Umbilical cord (tissue), 2 donors: ENCODE data around the gene NFASC. TPM values are rescaled to one million over a fixed set of nuclear protein-coding genes. Genes with fewer than 3 reads are reported as not detected.

ENCODE experiments used
- DNase-seq: peaks from one replicate; pipeline ENCODE4 v3.0.0-alpha.2; 2015; ENCODE audit warnings: low spot score
- total RNA-seq: library from RNA; depleted of rRNA; stranded (reverse); fragments of >200 nt; gene quantifications from one replicate; pipeline ENCODE4 v1.2.3, GENCODE V29; 2014; ENCODE audit warnings: low replicate concordance; ENCODE audit not compliant: insufficient read depth

The NFASC gene
- total RNA-seq, 1 donor from 2014 or later, result 6.0 TPM

DNA sequence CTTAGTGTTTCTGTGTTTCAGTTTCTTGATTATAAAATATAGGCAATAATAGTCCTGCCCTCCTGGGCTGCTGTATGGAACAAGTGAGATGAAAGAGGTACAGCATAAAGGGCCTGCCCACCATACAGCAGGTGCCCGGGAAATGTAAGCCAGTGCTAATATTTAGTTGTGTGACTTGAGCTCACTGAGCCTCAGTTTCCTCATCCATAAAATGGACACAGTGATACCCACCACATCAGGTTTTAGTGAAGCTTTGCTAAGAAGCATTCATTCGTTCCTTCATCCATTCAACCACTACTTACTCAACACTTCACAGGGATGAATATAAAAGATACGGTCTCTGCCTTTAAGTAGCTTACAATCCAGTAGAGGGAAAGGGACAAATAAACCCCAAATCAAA, 192.2 kb downstream of the NFASC start:
- DNase-seq, result no peak

DNA sequence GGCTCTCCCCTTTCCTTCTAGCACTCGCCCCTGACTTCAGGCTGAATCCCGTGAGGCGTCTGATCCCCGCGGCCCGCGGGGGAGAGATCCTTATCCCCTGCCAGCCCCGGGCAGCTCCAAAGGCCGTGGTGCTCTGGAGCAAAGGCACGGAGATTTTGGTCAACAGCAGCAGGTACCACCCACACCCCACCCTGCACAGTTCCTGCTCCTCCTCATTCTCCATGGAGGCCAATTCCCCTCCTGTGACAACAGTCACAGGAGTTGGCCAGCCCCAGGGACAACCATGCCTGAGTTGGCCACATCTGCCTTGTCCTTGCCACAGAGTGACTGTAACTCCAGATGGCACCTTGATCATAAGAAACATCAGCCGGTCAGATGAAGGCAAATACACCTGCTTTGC, 193.6 kb downstream of the NFASC start:
- DNase-seq, result no peak

DNA sequence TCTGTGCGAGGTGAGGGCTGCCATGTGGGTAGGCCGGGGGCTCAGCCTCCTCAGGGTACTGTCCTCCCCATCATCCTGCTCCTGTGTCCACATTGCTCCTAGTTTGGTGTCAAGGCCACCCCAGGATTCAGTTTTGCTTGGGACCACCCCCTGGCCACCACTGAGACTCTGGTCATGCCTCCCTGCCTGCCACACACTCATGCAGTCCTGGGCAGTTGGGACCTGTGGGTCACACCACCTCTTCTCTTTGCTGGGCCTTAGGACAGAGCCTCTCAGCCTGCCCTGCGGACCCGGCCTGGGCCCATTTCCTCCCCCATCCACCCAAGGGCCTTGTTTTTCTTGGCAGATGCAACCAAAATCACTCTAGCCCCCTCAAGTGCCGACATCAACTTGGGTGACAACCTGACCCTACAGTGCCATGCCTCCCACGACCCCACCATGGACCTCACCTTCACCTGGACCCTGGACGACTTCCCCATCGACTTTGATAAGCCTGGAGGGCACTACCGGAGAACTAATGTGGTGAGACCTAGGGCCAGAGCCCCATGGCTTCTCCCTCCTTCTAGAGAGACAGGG, 194.2 kb downstream of the NFASC start:
- no peak for DNase-seq

DNA sequence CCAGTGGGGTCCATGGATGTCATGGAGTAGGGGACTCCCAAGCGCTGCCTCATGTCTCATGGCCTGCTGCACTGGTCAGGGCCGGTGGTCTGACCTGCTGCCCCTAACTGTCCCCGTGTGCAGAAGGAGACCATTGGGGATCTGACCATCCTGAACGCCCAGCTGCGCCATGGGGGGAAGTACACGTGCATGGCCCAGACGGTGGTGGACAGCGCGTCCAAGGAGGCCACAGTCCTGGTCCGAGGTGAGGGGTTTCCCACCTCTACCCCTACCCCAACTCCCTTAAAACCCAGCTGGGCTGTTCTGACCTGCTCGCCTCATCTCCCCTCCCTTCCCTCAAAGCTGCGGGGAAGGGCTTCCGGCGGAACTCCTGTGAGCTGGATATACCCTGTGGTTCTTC, 195.0 kb downstream of the NFASC start:
- no peak for DNase-seq

DNA sequence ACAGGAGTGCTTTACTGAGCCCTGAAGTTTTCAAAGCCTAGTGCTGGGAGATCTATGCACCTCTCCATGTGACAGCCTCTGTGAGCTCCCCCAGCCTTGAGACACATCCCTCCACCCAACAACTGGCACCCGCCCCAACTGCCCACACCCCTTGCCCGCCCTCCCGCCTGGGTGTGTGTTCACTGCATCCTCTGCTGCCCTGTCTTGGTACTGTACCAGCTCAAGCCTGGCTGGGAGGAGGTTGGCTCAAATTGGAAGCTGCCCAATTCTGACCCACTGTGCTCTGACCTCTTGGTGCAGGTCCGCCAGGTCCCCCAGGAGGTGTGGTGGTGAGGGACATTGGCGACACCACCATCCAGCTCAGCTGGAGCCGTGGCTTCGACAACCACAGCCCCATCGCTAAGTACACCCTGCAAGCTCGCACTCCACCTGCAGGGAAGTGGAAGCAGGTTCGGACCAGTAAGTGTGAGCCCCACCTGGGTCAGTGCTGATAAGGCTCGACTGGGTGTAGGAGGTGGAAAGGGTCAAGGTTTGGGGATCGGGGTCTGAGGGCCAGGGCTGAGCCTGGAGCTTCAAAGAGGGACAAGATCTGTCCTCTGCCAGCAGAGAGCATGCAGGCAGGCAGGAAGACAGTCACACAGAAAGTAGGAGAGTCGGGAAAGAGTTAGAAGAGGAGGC, 195.6 kb downstream of the NFASC start:
- no peak for DNase-seq

DNA sequence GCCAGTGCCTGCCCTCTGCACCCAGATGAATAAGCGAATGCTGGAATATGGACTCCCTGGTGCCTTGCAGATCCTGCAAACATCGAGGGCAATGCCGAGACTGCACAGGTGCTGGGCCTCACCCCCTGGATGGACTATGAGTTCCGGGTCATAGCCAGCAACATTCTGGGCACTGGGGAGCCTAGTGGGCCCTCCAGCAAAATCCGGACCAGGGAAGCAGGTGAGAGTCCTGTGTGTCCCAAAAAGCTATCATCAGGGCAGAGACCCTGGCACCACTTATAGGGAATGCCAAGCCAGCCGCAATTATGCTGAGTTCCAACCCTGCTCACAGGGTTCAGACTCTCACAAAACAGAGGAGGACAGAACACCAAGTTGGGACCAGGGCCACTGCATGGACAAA, 196.4 kb downstream of the NFASC start:
- DNase-seq, result no peak

DNA sequence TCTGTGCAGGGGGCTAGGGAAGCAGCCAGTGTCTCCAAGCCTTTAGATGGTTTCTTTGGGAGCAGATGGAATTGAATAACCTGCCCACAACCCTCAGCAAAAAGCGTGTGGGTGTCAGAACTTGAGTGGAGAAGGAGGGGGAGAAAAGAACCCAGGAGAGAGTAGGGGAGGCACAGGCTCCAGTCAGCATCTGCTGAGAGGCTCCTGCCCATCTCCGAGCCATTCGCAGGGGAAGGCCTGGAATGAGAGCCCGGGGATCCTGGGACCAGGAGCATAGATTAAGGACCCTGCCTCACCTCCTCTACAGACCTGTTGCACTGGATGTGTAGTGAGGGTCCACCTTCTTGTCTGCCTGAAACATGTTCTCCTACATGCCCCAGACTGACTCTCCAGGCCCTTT, 197.3 kb downstream of the NFASC start:
- DNase-seq, result no peak

DNA sequence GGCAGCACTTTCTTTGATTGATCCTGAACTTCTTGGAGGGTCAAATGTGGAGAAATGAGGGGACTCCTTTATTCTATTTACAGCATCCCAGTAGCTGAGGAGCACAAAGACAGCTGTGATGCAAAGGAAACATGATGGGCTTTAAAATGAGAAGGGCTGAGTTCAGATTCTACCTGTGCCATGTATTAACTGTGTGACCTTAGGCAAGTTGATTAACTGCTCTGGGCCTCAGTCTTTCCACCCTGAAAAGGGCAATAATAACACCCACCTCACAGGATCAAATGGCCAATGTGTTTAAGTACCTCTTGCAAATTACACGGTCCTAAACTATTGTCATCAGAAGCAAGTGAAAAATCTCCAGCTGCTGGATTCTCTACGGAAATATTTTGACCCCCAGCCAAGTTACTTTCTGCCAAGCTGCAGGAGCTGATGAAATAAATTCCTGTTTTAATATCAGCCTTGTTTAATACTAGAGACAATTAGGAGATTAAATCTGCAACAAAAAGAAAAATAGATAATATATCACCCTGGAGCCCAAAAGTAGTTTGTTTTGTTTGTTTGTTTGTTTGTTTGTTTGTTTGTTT, 197.9 kb downstream of the NFASC start:
- DNase-seq, result no peak

DNA sequence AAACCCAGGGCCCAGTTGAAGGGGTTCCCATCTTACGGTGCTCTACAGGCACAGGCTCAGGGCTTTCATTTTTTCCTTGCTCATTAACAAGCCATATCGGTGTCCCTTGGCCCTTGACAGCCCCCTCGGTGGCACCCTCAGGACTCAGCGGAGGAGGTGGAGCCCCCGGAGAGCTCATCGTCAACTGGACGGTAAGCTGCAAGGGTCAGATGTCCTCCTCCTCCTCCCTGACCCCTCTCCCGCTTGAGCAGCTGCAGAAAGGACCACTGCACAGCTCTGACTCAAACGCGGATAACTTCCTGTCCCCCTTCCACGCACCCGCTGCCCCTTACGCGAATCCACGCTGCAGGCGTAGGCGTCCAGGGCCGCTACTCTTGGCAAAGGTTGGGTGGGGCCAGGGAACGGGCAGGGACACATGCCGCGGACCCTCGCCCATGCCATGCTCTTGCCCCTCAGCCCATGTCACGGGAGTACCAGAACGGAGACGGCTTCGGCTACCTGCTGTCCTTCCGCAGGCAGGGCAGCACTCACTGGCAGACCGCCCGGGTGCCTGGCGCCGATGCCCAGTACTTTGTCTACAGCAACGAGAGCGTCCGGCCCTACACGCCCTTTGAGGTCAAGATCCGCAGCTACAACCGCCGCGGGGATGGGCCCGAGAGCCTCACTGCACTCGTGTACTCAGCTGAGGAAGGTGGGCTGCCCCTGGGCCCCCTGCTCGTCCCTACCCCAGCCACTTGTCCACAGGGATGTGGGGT, 198.9 kb downstream of the NFASC start:
- no peak for DNase-seq

DNA sequence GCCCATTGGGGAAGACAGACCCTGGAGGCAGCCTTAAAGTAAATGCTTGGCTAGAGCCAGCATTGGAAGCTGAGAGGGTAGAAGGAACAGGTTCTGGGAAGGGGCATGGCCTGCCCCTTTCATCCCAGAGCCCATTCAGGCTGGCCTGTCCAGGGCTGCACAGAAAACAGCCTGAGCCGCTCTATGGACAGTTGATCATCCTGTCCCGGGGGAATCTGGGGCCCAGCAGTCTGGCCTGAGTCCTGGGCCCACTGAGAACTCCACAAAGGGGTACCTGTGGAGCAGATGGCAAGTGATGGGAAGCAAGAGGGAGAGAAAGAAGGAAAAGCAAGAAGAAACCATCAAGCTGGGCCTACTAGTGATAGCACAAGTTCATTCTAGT, 200.4 kb downstream of the NFASC start:
- no peak for DNase-seq

DNA sequence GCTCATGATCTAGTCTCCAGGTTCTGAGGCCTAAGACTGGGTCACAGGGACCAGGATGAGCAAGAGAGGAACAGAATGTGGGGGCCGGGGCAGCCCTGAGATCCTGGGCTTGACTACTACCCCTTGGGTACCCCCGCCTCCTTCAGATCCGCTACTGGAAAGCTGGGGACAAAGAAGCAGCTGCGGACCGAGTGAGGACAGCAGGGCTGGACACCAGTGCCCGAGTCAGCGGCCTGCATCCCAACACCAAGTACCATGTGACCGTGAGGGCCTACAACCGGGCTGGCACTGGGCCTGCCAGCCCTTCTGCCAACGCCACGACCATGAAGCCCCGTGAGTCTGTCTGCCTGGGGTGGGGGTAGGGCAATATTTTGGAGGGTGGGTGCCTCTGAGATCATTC, 201.1 kb downstream of the NFASC start:
- no peak for DNase-seq

DNA sequence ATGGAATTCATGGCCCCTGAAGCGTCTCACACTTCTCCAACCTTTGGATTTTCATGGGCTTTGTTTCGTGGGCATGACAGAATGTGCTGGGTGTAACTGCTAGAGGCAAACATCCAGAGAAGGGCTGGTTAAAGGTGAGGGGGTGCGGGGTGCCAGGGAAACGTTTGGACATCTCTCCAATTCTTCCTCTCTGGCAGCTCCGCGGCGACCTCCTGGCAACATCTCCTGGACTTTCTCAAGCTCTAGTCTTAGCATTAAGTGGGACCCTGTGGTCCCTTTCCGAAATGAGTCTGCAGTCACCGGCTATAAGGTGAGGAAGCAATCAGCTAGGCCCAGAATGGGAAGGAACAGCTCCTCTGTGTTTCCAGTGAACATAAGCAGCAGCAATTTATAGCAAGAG, 201.6 kb downstream of the NFASC start:
- no peak for DNase-seq

Other genes starting within 250 kb of the NFASC start
- gene LRRN2, start 185.1 kb upstream of the NFASC start, total RNA-seq, result 3.9 TPM
- 4.1 TPM for gene CNTN2, start 172.3 kb downstream of the NFASC start, total RNA-seq
- not detected for gene TMEM81, start 213.6 kb downstream of the NFASC start, total RNA-seq